ENCODE measurements around the gene KSR1. TPM values are rescaled to one million over a fixed set of nuclear protein-coding genes. Genes with fewer than 3 reads are reported as not detected.

The KSR1 gene
- total RNA-seq, 2 donors from 2014 or later, result 99.9 to 142 TPM

GRCh38 chr17:27597188-27597580 is 140.9 kb downstream of the KSR1 start:
- TF ChIP-seq CTCF (IDR thresholded peaks at IDR 0.05) (no peak), POLR2A (IDR thresholded peaks at IDR 0.05) (no peak)
- WGBS, 2 donors, result 79 to 85% methylated on average over 8 to 10 of the region's 10 CpGs

GRCh38 chr17:27597783-27598320 is 141.6 kb downstream of the KSR1 start:
- Histone ChIP-seq H3K27me3 (no peaks in the 10 kb centered on the region), H3K9me3 (no peaks in the 10 kb centered on the region), H3K36me3 (replicated peaks in 1 of 2; ENCODE audit: insufficient read depth in 1 of 2, low read depth in 2 of 2) (peaks cover 0 to 24% of the 10 kb centered on the region in 2 donors), H3K4me3 (no peak overlapping the region), H3K27ac (peak overlapping the region in 1 of 4 donors; percentile 4), H3K4me1 (peaks cover 17% of the 10 kb centered on the region)
- DNase-seq (no peak), ATAC-seq (no peak)
- 86 to 100% methylated on average over 2 to 5 of the region's 5 CpGs for WGBS, 2 donors
- no peak for TF ChIP-seq POLR2A (IDR thresholded peaks at IDR 0.05)
- no peak for TF ChIP-seq CTCF (IDR thresholded peaks at IDR 0.05)
- intact Hi-C loops (cut with DNase I), result no loop called here

More at GRCh38 chr17:27597188-27597580, 140.9 kb downstream of the KSR1 start:
- Histone ChIP-seq H3K27me3 (no peaks in the 10 kb centered on the region), H3K36me3 (replicated peaks in 1 of 2; ENCODE audit: insufficient read depth in 1 of 2, low read depth in 2 of 2) (peaks cover 0 to 29% of the 10 kb centered on the region in 2 donors), H3K4me3 (no peak overlapping the region), H3K27ac (no peak overlapping the region), H3K9me3 (no peaks in the 10 kb centered on the region), H3K4me1 (peaks cover 12% of the 10 kb centered on the region)
- ATAC-seq, result no peak
- intact Hi-C loops (cut with DNase I), result no loop called here
- no peak for DNase-seq

GRCh38 chr17:27598337-27599050 is 142.2 kb downstream of the KSR1 start:
- TF ChIP-seq POLR2A (IDR thresholded peaks at IDR 0.05) (no peak), CTCF (IDR thresholded peaks at IDR 0.05) (no peak)
- Histone ChIP-seq H3K9me3 (no peaks in the 10 kb centered on the region), H3K4me3 (no peak overlapping the region), H3K27ac (peak overlapping the region in 1 of 4 donors; percentile 4), H3K36me3 (replicated peaks in 1 of 2; ENCODE audit: insufficient read depth in 1 of 2, low read depth in 2 of 2) (peaks cover 0 to 18% of the 10 kb centered on the region in 2 donors), H3K4me1 (peaks cover 21% of the 10 kb centered on the region), H3K27me3 (no peaks in the 10 kb centered on the region)
- no peak for DNase-seq
- intact Hi-C loops (cut with DNase I), result no loop called here
- no peak for ATAC-seq
- WGBS, 2 donors, result 65 to 74% methylated on average over 13 to 17 of the region's 17 CpGs

GRCh38 chr17:27600471-27600870 is 144.2 kb downstream of the KSR1 start:
- ATAC-seq (no peak), DNase-seq (no peak)
- peaks cover 2 to 25% of the 10 kb centered on the region in 2 donors for H3K36me3 ChIP-seq (replicated peaks in 1 of 2; ENCODE audit: insufficient read depth in 1 of 2, low read depth in 2 of 2)
- peaks cover 21% of the 10 kb centered on the region for H3K4me1 ChIP-seq
- no peak overlapping the region for H3K4me3 ChIP-seq
- peak overlapping the region in 1 of 4 donors; percentile 17 for H3K27ac ChIP-seq
- H3K9me3 ChIP-seq, result no peaks in the 10 kb centered on the region
- H3K27me3 ChIP-seq, result no peaks in the 10 kb centered on the region
- intact Hi-C loops (cut with DNase I), result loop anchor here (10.0 kb wide), 2 partner anchors 54 to 366 kb away; no protein-coding TSS in a partner anchor
- 90 to 91% methylated on average over 8 of the region's 8 CpGs for whole genome bisulfite sequencing, 2 donors
- TF ChIP-seq CTCF (IDR thresholded peaks at IDR 0.05), result no peak
- no peak for TF ChIP-seq POLR2A (IDR thresholded peaks at IDR 0.05)
